Astrocyte (in vitro differentiated cells and primary cell): ENCODE results near the gene DNTT.

ENCODE experiments used
- CTCF ChIP-seq: IDR thresholded peaks from 2 replicates; pipeline ENCODE4 v1.5.1; 2011; ENCODE audit warnings: low read depth, mild to moderate bottlenecking, inconsistent platforms, low read length, moderate library complexity; ENCODE audit not compliant: insufficient read depth
- EZH2 ChIP-seq: IDR thresholded peaks from 2 replicates; pipeline ENCODE4 v1.6.1; 2012; ENCODE audit warnings: mild to moderate bottlenecking, low read length, inconsistent platforms; ENCODE audit not compliant: insufficient read depth

DNA sequence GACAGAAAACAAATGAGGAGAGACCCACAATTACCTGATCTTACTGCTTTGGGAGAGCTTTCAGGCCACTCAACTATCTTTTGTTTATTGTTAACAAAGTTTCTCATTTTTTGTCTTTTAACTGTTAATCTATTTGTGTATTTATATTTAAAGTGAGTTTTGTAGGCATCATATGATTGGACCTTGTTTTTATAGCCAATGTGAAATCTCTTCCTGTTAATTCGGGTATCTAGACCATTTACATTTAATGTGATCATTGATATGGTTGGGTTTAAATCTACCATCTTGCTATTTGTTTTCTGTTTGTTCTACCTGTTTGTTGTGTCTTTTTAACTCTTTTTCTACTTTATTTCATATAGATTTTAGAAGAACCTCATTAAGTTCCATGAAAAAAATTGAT, 42.1 kb downstream of the DNTT start:
- no peak for TF ChIP-seq CTCF
- TF ChIP-seq EZH2: no peak
